Neural cell (in vitro differentiated cells): ENCODE results near the gene ITGB3BP.

Experiments
- CTCF ChIP-seq: fragments of 450-650 bp; IDR thresholded peaks from 2 replicates; pipeline ENCODE4 v1.5.1; 2014; ENCODE audit warnings: antibody characterized with exemption, mild to moderate bottlenecking, moderate library complexity; ENCODE audit not compliant: poor library complexity, severe bottlenecking
- EP300 ChIP-seq: fragments of 450-650 bp; conservative IDR thresholded peaks from 2 replicates; pipeline ENCODE4 v1.6.1; 2014; ENCODE audit warnings: antibody characterized with exemption, mild to moderate bottlenecking, moderate library complexity; ENCODE audit not compliant: poor library complexity, severe bottlenecking
- EZH2 ChIP-seq: fragments of 200-600, 300-800 bp; shearing (Covaris generic), sonication (generic); IDR thresholded peaks from 2 replicates; pipeline ENCODE4 v1.6.1; 2014; ENCODE audit warnings: antibody characterized with exemption, low read length, borderline replicate concordance, mild to moderate bottlenecking; ENCODE audit not compliant: insufficient read depth, poor library complexity, severe bottlenecking
- MXI1 ChIP-seq: fragments of 450-650 bp; conservative IDR thresholded peaks from 2 replicates; pipeline ENCODE4 v1.6.1; 2014; ENCODE audit warnings: antibody characterized with exemption, mild to moderate bottlenecking; ENCODE audit not compliant: poor library complexity, severe bottlenecking
- POLR2AphosphoS5 ChIP-seq: IDR thresholded peaks from 2 replicates; pipeline ENCODE4 v1.6.1; 2012
- RAD21 ChIP-seq: fragments of 450-650 bp; conservative IDR thresholded peaks from 2 replicates; pipeline ENCODE4 v1.6.1; 2014; ENCODE audit warnings: antibody characterized with exemption, mild to moderate bottlenecking, moderate library complexity
- REST ChIP-seq: IDR thresholded peaks from 2 replicates; pipeline ENCODE4 v1.6.1; 2012; ENCODE audit warnings: borderline replicate concordance
- SMC3 ChIP-seq: fragments of 450-650 bp; conservative IDR thresholded peaks from 2 replicates; pipeline ENCODE4 v1.6.1; 2014; ENCODE audit warnings: antibody characterized with exemption, mild to moderate bottlenecking, moderate library complexity; ENCODE audit not compliant: poor library complexity
- TAF1 ChIP-seq: IDR thresholded peaks from 2 replicates; pipeline ENCODE4 v1.6.1; 2012; ENCODE audit warnings: low read depth

- no peak for TF ChIP-seq MXI1
- no peak for TF ChIP-seq RAD21
- TF ChIP-seq POLR2AphosphoS5: no peak
- TF ChIP-seq CTCF: no peak
- no peak for TF ChIP-seq REST
- no peak for TF ChIP-seq EZH2
- TF ChIP-seq TAF1: no peak
- TF ChIP-seq EP300: no peak
- TF ChIP-seq SMC3: no peak
These were observed 108.2 kb downstream of the ITGB3BP start for GRCh38 chr1:63414691-63415365.
